VCaP (cell line): ENCODE results near the gene CTIF.

Experiments
- H3K27ac ChIP-seq: fragments of 450-650 bp; 2 replicates; pipeline ENCODE4 v1.5.1; 2017
- TF ChIP-seq, protein P1 (sequence below): fragments of 450-650 bp; conservative IDR thresholded peaks from 2 replicates; pipeline ENCODE4 v1.5.1; 2017; ENCODE audit warnings: mild to moderate bottlenecking, moderate library complexity

The CTIF gene

DNA sequence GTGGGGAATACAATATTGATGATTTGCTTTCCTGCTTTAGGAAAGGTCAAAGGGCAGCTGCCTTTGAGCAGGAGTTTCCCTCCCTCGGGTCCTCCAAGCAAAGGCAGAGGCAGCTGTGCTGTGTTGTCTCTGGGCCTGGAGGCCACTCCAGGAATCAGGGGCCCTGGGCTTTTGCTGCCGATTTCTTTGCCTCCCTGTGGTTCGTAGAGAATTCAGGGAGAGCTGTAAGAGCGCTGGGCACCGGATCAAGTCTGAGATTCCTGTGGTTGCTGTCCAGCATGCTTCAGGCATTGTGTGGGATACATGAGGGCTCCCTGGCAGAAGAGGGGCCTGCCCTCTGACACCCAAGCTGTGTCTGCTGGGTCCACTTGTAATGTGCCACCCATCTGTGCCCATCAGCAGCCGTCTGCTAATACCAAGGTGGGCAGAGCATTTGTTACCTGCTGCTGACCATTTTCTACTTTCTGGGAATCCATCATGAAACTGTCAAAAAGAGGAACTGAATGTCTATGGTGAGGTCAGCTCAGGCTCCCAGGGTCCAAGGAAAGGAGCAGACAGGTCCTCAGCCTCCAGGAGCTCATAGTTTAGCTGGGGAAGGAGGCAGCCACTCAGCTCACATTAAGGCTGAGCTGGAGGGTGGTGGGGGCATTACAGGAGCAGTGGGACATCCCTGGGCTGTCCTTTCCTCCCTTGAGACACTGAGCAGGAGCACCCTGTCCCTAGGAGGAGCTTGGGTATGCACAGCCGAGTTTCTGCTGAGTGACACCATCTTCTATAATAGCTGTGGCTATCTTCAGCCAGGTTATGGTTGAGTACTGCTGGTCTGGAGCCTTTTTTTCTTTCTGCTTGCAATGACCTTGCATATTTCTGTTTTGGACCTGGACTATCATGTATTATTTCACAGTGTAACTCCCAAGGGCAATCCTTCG is 68.5 kb downstream of the CTIF start:
- TF ChIP-seq, protein P1, sequence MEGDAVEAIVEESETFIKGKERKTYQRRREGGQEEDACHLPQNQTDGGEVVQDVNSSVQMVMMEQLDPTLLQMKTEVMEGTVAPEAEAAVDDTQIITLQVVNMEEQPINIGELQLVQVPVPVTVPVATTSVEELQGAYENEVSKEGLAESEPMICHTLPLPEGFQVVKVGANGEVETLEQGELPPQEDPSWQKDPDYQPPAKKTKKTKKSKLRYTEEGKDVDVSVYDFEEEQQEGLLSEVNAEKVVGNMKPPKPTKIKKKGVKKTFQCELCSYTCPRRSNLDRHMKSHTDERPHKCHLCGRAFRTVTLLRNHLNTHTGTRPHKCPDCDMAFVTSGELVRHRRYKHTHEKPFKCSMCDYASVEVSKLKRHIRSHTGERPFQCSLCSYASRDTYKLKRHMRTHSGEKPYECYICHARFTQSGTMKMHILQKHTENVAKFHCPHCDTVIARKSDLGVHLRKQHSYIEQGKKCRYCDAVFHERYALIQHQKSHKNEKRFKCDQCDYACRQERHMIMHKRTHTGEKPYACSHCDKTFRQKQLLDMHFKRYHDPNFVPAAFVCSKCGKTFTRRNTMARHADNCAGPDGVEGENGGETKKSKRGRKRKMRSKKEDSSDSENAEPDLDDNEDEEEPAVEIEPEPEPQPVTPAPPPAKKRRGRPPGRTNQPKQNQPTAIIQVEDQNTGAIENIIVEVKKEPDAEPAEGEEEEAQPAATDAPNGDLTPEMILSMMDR, result no peak
- no peak overlapping the region for H3K27ac ChIP-seq

DNA sequence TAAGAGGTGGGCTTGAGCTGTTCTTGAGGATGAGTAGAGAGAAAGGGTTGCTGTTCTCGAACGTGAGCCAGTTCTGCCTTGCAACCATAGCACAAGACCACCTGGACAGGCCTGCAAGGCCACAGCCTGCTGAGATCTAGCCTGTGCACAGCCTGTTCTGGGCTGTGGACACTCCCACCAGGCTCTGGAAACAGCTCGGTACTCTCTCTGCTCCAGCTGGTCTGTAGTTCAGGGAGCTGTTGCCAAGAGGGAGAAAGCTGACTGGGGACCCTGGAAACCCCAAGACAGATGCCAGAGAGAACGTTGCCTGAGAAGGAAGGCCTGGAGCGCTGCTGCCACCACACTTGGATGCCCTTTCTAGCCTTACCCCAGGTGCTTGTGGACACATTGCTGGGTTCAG is 69.8 kb downstream of the CTIF start:
- TF ChIP-seq, protein P1, result no peak
- H3K27ac ChIP-seq, result no peak overlapping the region

DNA sequence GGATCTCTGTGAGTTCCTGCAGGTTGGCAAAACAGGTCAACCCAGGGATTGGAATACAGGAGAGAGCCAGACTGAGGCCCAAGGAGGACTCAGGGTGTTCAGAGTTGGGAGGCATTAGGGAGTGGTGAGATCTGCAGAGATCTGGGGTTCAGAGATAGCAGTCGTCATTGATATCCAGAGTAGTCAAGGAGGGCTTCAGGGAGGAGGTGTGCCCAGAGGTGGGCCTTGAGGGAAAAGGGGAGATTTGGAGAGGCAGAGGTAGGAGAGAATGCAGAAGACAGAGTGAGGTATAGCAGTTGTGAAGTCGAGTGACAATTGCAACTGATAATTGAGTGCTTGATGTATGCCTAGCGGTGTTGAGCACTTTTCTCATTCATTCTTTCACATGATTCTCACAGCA is 70.3 kb downstream of the CTIF start:
- no peak overlapping the region for H3K27ac ChIP-seq
- TF ChIP-seq, protein P1, result no peak

DNA sequence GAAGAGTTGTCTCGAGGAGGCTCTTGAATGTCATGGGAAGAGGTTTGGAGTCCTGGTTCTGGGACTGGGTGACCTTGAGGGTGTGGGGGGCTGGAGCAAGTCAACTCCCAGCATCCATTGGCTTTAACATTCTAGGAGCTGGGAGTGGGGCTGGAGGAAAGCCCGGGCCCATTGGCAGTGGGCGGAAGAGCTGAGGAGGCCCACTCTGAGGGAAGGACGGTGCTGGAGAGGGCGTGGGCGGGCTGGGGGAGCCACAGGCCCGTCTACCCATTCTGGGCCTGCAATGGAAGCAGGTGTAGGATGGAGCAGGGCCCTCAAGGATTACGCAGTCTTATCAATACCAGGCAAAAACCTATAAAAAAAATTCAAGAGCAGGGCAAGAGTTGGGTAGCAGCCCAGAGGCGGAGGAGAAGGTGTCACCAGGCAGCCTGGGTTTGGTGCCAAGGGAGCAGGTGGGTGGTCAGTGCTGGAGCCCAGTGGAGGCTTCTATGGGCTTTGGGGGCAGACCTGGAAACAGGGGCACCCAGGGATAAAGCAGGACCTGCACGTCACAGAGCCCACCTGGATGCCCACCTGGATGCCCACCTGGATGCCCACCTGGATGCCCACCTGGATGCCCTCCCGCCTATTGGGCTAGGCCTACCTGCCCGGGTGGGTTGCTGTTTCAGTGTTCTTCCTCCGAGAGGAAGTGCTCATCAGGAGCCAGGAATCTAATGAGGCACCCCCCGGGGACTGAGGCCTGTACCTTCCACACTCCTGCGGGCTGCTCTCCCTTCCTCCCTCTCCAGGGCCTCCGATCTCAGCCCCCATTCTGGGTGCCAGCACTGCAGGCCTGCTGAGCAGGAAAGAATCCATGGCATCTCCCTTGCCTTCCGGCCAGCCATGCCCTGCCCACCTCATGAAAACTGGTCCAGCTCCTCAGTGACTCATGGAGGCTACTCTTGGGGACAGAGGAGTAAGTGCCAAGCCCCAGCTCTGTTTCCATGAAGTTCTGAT is 71.3 kb downstream of the CTIF start:
- no peak overlapping the region for H3K27ac ChIP-seq
- TF ChIP-seq, protein P1, result no peak

DNA sequence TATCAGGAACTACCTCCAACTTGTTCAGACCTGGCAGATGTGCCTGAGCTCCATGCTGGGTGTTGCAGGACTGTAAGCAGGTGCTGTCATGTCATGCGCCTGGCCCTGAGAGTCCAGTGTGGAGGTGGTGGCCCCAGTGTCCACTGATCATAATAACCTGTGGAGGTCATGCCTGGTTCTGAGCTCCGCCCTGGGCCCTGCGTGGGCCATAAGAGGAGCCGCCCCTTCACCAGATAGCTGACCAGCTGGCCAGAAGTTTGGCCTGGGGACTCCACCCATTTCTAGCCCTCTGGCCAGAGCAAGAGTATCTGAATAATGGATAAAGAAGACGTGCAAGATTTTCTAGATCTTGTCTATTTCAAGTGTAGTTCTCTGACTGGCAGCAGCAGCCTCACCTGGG is 72.4 kb downstream of the CTIF start:
- TF ChIP-seq, protein P1, result no peak
- H3K27ac ChIP-seq, result no peak overlapping the region

DNA sequence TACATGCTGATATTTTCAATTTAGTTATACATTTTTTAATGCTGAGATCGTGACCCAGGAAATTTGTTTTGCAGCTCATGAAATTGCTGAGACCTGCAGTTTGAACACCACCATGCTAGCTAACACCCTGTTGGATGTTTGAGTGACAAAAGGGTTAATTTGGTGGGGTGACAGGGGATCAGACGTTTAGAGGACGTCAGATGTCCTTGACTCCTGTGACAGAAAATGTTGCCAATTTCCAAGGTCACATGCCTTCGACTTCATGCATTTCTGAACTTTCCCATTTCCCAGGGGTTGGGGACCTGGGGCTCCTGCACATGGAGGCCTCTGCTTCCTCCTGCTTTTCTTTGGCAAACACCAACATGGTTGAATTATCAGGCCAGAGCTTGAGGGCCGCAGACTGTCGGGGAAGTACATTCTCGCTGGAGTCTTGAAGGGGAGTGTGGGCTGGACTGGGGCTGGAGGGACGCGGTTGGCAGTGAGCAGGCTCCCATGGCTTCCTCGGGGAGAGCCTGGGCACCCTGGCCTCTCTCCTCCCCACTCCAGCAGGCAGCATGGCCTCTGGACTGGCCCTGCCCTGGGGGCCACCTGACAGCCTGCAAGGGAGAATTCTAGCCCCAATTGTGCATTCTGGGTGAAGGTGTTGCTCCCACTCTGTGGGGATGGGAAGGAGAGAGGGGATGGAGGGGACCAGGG is 73.1 kb downstream of the CTIF start:
- TF ChIP-seq, protein P1, result no peak
- no peak overlapping the region for H3K27ac ChIP-seq
